Upper lobe of left lung (tissue), 6 donors: Measurements from ENCODE around the gene UBAC2. TPM values are rescaled to one million over a fixed set of nuclear protein-coding genes. Genes with fewer than 3 reads are reported as not detected.

Experiments
- ATAC-seq, 2 donors: fragments of 200-7000 bp; cut with Tn5 transposase; one replicate each; pipeline ENCODE4 v1.9.1; 2022; ENCODE audit warnings: mild to moderate bottlenecking in 2 of 2, moderate library complexity in 2 of 2; ENCODE audit not compliant: low FRiP score in 2 of 2
- DNase-seq, 2 donors: peaks; one replicate each; pipeline ENCODE4 v3.0.0-alpha.2; 2019 to 2020
- H3K27ac ChIP-seq, 4 donors: fragments of 200-600 bp; sonication (generic); one replicate each; pipeline ENCODE4 v1.5.1; 2016 to 2019
- H3K27me3 ChIP-seq, 4 donors: fragments of 200-600 bp; sonication (generic); one replicate each; pipeline ENCODE4 v1.5.1; 2017 to 2019
- H3K36me3 ChIP-seq, 4 donors: fragments of 200-600 bp; sonication (generic); one replicate each; pipeline ENCODE4 v1.5.1; 2016 to 2019
- H3K4me1 ChIP-seq, 4 donors: fragments of 200-600 bp; sonication (generic); one replicate each; pipeline ENCODE4 v1.5.1; 2018 to 2019
- H3K4me3 ChIP-seq, 4 donors: fragments of 200-600 bp; sonication (generic); one replicate each; pipeline ENCODE4 v1.5.1; 2017 to 2019; ENCODE audit warnings: mild to moderate bottlenecking in 2 of 4, moderate library complexity in 1 of 4
- H3K9me3 ChIP-seq, 4 donors: fragments of 200-600 bp; sonication (generic); one replicate each; pipeline ENCODE4 v1.5.1; 2018 to 2019
- EP300 ChIP-seq, 4 donors: sonication (generic); formaldehyde crosslinking; IDR thresholded peaks; one replicate each; pipeline ENCODE4 v1.5.1; 2017; ENCODE audit warnings: antibody characterized with exemption in 4 of 4, control low read depth in 2 of 4
- POLR2A ChIP-seq, 4 donors: fragments of 450-650 bp; IDR thresholded peaks; one replicate each; pipeline ENCODE4 v1.5.1; 2016 to 2017; ENCODE audit warnings: antibody characterized with exemption in 4 of 4, mild to moderate bottlenecking in 2 of 4
- POLR2AphosphoS5 ChIP-seq, 2 donors: sonication (generic); formaldehyde crosslinking; IDR thresholded peaks; one replicate each; pipeline ENCODE4 v1.5.1; 2017; ENCODE audit warnings: antibody characterized with exemption in 2 of 2
- WGBS, 2 donors: methylation state at CpG; one replicate each; pipeline ENCODE4 v1.1.5; 2017 to 2018; 5-methylcytosine and 5-hydroxymethylcytosine counted together
- total RNA-seq, 6 donors: library from RNA; depleted of rRNA in 4 of 6; stranded (reverse); fragments of >200 nt in 4 of 6; gene quantifications; one replicate each; pipeline versions ENCODE4 v1.1.0 to v1.2.1, GENCODE V29; 2016 to 2021
- TF ChIP-seq, protein P1 (sequence below), 6 experiments: fragments of 450-650 bp in 4 of 6; fragments of 200-600 bp in 2 of 6; sonication (generic) in 2 of 6; IDR thresholded peaks; one replicate each; pipeline ENCODE4 v1.5.1; 2016 to 2019; ENCODE audit warnings: antibody characterized with exemption in 6 of 6
- donor health status: DM: no; HTN: no; CAD: no; lungs with moderate emphysema.
- donor health status: DM: no; HTN: yes; CAD: no; lungs with severe emphysema.

Gene UBAC2
- total RNA-seq, 6 donors from 2014 or later, result 29.3 to 55.5 (median 47.7) TPM

DNA sequence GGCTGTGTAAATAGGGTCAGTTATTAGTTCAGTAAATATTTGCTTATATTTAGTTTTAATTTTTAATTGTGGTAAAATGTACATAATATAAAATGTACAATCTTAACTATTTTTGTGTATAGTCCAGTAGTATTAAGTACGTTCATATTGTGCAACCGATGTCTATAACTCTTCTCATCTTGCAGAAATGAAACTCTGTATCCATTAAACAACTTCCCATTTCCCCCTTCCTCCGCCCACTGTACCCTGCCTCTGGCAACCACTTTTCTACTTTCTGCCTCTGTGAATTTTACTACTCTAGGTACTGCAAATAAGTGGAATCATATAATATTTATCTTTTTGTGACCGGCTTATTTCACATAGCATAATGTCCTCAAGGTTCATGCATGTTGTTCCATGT, 24.4 kb downstream of the UBAC2 start:
- Histone ChIP-seq H3K4me1 (peaks cover 21 to 61% (median 31%) of the 10 kb centered on the region in 4 donors), H3K36me3 (no peaks in the 10 kb centered on the region), H3K9me3 (no peaks in the 10 kb centered on the region), H3K27me3 (no peaks in the 10 kb centered on the region), H3K4me3 (no peak overlapping the region), H3K27ac (no peak overlapping the region)
- DNase-seq (no peak), ATAC-seq (peak in 1 of 2 donors; percentile 70)
- WGBS, 2 donors, result 41 to 58% methylated on average over 4 of the region's 4 CpGs
- TF ChIP-seq, protein P1, sequence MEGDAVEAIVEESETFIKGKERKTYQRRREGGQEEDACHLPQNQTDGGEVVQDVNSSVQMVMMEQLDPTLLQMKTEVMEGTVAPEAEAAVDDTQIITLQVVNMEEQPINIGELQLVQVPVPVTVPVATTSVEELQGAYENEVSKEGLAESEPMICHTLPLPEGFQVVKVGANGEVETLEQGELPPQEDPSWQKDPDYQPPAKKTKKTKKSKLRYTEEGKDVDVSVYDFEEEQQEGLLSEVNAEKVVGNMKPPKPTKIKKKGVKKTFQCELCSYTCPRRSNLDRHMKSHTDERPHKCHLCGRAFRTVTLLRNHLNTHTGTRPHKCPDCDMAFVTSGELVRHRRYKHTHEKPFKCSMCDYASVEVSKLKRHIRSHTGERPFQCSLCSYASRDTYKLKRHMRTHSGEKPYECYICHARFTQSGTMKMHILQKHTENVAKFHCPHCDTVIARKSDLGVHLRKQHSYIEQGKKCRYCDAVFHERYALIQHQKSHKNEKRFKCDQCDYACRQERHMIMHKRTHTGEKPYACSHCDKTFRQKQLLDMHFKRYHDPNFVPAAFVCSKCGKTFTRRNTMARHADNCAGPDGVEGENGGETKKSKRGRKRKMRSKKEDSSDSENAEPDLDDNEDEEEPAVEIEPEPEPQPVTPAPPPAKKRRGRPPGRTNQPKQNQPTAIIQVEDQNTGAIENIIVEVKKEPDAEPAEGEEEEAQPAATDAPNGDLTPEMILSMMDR (IDR thresholded peaks at IDR 0.05), result no peak
- TF ChIP-seq POLR2A (IDR thresholded peaks at IDR 0.05) (no peak), EP300 (IDR thresholded peaks at IDR 0.05) (no peak), POLR2AphosphoS5 (IDR thresholded peaks at IDR 0.05) (no peak)

DNA sequence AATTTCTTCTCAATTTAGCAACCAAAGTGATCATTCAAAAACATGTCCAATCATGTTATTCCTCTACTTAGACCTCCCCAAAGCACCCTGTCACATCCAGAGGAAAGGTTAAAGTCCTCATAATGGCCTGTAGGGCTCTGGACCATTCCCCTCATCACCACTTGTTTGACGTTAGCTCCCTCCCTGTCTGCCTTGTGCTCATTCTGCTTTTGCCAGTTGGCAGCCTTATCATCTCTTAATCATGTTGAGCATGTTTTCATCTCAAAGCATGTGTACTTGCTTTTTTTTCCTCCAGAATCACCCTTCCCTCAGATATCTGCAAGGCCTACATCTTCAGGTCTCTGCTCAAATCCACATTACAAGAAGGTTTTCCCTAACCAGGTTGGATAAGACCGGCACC, 25.9 kb downstream of the UBAC2 start:
- no peak overlapping the region for H3K27ac ChIP-seq
- peaks cover 18 to 69% (median 27%) of the 10 kb centered on the region in 4 donors for H3K4me1 ChIP-seq
- H3K27me3 ChIP-seq, result no peaks in the 10 kb centered on the region
- DNase-seq, result no peak
- no peak overlapping the region for H3K4me3 ChIP-seq
- ATAC-seq, result no peak
- no peaks in the 10 kb centered on the region for H3K36me3 ChIP-seq
- no peak for TF ChIP-seq POLR2AphosphoS5 (IDR thresholded peaks at IDR 0.05)
- TF ChIP-seq, protein P1 (IDR thresholded peaks at IDR 0.05), result no peak
- TF ChIP-seq EP300 (IDR thresholded peaks at IDR 0.05), result no peak
- TF ChIP-seq POLR2A (IDR thresholded peaks at IDR 0.05), result no peak
- 80 to 89% methylated on average over 2 of the region's 2 CpGs for WGBS, 2 donors
- H3K9me3 ChIP-seq, result no peaks in the 10 kb centered on the region

DNA sequence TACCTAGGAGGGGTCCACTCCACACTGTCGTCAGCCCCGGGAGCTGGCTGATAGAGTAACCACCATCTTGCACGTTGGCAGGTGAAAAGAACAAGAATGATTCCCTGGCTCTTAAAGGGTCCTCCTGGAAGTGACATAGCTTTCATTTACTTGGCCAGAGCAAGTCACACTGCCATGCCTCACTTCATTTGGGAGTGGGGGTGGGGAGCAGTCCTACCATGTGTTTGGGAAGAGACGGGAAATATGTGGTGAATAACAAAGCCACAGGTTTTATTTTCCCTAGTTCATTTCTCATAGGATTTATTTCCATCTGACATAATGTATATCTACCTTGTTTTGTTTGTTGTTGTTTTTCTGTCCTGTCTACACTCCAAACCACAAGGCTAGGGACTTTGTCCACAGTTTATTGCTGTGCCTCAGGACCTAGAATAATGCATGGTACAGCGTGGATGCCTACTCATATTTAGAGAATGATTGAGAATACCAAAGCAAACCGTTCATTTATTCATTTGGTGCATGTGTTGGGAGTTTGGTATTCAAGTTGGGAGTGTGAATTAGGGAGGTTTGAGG, 26.8 kb downstream of the UBAC2 start:
- Histone ChIP-seq H3K36me3 (no peaks in the 10 kb centered on the region), H3K27ac (no peak overlapping the region), H3K4me1 (peaks cover 18 to 70% (median 27%) of the 10 kb centered on the region in 4 donors), H3K9me3 (no peaks in the 10 kb centered on the region), H3K4me3 (no peak overlapping the region), H3K27me3 (no peaks in the 10 kb centered on the region)
- ATAC-seq, result no peak
- no peak for DNase-seq
- WGBS, 2 donors, result 84 to 87% methylated on average over 6 of the region's 6 CpGs
- TF ChIP-seq EP300 (IDR thresholded peaks at IDR 0.05) (no peak), POLR2A (IDR thresholded peaks at IDR 0.05) (no peak), POLR2AphosphoS5 (IDR thresholded peaks at IDR 0.05) (no peak)
- TF ChIP-seq, protein P1 (IDR thresholded peaks at IDR 0.05), result no peak

DNA sequence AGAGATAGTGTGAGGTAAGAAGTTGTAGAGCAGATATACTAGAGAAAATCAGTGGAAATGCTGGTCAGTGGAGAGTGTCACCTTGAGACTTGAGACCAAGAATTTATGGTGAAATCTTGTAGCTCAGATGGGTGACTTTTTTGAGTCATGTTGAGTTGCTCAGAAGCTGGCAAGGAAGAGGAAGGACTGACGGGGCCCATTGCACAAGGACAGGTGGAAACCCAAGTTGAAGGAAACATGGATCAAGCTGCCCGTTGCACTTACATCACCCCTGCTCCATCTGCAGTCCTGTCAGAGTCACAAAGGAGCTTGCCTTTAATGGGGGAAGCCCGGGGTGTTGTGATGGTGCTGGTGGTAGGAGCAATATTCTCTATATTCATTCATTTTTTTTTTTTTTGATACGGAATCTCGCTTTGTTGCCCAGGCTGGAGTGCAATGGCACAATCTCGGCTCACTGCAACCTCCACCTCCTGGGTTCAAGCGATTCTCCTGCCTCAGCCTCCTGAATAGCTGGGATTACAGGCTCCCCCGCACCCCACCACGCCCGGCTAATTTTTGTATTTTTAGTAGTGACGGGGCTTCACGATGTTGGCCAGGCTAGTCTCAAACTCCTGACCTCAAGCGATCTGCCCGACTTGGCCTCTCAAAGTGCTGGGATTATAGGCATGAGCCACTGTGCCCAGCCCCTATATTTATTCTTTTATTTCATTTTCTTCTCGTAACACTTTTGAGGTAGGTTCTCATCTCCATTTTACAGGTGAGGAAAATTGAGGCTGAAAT, 27.4 kb downstream of the UBAC2 start:
- ATAC-seq (no peak), DNase-seq (peak in 1 of 2 donors; percentile 62)
- no peaks in the 10 kb centered on the region for H3K36me3 ChIP-seq
- H3K4me3 ChIP-seq, result no peak overlapping the region
- H3K4me1 ChIP-seq, result peaks cover 18 to 70% (median 27%) of the 10 kb centered on the region in 4 donors
- no peaks in the 10 kb centered on the region for H3K9me3 ChIP-seq
- 84% methylated on average over 14 to 15 of the region's 15 CpGs for WGBS, 2 donors
- no peak overlapping the region for H3K27ac ChIP-seq
- no peaks in the 10 kb centered on the region for H3K27me3 ChIP-seq
- TF ChIP-seq POLR2A (IDR thresholded peaks at IDR 0.05) (no peak), POLR2AphosphoS5 (IDR thresholded peaks at IDR 0.05) (no peak), EP300 (IDR thresholded peaks at IDR 0.05) (no peak)
- TF ChIP-seq, protein P1 (IDR thresholded peaks at IDR 0.05), result no peak
